ENCODE data around the gene FYTTD1.

Gene FYTTD1

GRCh38 chr3:197794115-197794514 is 44.4 kb downstream of the FYTTD1 start:
- no peak for DNase-seq

DNA sequence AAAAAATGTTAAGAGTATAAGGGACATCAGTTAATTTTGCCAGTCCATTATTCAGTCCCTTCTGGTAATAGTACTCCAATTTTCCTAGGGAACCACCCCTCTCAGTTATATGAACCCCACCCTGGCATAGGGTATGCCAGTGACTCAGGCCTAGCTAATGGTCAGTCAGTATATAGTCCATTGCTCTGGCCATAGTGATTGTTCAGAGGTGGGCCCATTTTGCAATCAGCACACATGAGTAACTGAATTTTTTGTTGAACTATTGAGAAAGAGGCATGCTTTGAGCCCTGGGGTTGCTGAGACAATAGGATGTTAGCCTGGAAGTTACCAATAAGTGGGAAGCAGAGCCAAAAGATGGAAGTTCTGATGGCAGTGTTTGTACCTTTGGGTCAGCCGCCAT is 45.5 kb downstream of the FYTTD1 start:
- no peak for DNase-seq

DNA sequence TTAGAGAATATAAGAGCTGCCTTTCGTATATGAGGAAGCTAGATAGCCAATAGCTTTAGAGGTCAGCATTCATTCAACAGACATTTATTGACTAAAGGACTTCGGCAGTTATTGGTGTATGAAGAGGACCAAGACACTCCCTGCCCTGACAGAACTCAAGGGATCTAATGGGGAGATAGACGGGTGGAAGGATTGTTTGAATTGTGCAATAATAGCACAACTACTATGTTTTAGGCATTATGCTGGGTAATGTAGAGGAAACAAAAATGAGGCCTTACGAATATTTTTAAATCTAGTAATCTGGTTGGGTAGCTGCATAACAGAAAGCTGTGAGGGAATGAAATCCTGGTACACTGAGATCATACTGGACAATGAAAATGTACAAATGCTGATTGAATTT is 46.4 kb downstream of the FYTTD1 start:
- DNase-seq, result no peak

DNA sequence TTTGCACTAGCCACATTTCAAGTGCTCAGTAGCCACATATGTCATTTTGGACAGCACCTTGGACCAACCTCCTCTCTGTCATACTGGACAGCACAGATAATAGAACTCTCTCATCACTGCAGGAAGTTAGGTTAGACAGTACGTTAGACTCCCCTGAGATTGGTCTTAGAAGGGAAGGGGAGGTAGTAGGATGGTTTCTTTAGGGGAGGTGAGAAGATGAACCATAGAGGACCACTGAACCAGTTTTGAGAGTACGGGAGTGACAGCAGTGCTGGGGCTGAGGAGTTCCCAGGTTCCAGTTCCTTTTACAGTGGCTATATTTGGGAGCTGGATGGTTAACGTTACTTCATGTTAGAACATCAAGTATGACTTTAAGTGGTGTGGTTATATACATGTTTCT is 49.2 kb downstream of the FYTTD1 start:
- DNase-seq, result no peak

DNA sequence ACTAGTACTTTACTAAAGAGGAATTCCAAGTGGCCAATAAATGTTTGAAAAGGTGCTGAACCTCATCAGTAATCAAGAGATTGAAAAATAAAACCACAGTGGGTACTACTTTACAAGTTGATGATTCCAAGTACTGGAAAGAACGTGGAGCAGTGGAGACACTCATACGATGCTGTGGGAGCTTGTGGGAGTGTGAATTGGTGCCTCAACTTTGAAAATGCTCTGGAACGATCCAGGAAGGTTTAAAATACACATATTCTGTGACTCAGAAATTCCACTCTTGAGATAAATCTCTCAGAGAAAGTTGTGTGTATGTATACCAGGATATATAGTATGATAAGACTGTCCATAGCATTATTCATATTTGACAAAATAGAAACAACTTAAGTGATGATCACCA is 50.7 kb downstream of the FYTTD1 start:
- no peak for DNase-seq

DNA sequence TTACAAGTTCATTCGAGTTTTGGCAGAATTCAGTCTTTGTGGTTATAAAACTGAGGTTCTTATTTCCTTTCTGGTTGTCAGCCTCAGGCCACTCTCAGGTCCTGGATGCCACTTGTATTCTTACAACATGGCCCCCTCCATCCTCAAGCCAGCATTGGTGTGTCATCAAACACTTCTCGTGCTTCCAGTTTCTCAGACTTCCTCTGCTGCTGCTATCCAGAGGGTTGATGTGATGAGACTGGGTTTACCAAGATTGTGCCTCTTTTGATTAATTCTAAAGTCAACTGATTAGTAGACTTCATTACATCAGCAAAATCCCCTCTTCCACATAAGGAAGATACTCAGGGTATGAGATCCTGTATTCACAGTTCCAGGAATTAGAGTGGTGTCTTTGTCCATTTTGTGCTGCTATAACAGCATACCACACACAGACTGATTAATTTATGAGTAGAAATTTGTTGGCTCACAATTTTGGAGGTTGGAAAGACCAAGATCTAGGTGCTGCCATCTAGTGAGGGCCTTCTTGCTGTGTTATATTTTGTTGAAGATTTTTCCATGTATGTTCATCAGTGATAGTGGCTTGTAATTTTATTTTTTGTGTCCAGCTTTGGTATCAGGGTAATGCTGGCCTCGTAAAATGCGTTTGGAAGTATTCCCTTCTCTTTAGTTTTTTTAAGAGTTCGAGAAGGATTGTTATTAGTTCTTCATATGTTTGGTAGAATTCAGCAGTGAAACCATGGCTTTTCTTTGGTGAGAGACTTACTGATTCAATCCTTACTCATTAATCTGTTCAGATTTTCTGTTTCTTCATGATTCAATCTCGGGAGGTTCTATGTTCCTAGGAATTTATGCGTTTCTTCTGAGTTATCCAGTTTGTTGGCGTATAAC is 52.5 kb downstream of the FYTTD1 start:
- no peak for DNase-seq

DNA sequence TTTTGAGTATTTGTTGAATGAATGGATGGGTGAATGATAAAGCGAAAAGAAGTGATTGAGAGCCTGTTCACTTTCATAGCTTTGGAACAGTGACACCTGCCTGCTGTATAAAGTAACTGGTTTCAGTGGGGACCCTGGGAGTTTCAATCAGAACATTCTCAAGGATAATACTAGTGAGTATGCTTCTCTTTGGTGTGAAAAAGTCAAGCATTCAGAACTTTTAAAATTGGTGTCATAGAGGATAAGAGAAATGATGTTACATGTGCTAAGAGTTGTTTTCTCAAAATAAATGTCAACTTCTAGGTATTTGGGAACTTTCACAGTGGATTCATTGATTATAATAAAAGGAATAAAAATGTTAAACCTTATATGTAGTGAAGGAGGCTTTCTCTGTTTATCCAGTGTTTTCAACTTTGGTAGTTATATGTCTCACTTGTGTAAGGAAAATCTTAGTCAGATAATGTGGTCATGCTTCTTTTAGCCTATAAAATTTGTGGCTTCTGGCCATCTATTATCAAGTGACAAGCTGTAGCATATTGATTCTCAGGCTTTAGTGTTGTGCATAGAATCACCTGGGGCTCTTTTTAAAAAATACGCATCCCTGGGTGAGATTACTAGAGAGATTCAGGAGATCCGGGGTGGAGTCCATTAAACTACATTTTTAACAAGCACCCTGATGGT is 53.2 kb downstream of the FYTTD1 start:
- no peak for DNase-seq

- no peak for DNase-seq
Measured at GRCh38 chr3:197804511-197804910, 54.8 kb downstream of the FYTTD1 start.

- DNase-seq, result no peak
Measured at GRCh38 chr3:197807969-197808587, 58.4 kb downstream of the FYTTD1 start.

DNA sequence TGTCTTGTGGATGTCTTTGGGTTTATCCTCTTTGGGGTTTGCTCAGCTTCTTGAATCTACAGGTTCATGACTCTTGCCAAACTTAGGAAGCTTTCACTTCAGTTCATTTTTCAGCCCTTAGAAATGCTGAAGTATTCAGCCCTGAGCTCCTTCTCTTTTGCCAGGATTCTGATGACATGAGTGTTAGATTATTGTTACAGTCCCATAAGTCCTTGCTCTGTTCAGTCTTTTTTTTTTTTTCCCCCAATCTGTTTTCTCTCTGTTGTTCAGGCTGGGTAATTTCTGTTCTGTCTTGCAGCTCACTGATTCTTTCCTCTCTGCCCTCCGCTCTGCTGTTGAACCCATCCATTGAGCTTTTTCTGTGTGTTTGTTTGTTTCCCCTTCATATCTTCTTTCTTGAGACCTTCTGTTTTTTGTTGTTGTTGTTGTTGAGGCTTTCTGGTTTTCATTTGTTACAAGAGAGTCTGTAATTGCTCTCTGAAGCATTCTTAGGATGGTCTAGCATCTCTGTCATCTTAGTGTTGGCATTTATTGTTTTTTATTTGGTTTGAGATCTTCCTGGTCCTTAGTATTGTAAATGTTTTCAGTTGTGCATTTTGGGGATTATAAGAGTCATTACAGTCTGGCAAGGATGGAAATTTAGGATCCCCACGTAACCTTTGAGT is 59.8 kb downstream of the FYTTD1 start:
- DNase-seq, result no peak

- DNase-seq, result no peak
Measured at GRCh38 chr3:197810901-197811300, 61.2 kb downstream of the FYTTD1 start.

GRCh38 chr3:197811343-197811742 is 61.7 kb downstream of the FYTTD1 start:
- DNase-seq, result peak; percentile 62

- DNase-seq, result no peak
Measured at GRCh38 chr3:197814372-197814771, 64.7 kb downstream of the FYTTD1 start.

DNA sequence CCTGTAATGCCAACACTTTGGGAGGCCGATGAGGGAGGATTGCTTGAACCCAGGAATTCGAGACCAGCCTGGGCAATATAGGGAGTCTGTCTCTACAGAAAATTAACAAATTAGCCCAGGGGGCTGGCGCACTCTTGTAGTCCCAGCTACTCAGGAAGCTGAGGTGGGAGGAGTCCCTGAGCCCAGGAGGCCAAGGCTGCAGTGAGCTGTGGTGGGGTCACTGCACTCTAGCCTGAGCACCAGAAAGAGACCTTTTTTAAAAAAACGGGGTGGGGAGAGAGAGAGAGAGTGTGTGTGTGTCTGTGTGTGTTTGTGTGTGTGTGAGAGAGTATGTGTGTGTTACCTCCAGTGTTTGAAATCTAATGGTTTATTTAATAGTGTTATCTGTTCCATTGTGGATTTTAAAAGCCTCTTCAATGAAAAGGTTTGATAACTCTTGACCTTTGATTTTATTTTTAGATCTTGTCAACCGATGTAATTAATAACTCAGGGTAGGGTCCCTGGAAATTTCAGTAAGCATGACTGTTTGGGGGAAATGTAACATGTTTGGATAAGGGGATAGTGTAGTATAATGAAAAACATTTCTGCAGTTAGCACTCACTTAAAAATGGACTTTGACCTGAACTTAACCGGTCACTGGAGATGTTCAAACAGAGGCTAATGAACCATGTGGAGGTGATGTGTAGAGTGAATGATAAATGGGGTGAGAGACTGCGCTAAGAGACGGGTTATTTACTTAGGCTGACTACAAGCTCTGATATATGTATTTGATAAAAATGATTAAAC is 71.1 kb downstream of the FYTTD1 start:
- no peak for DNase-seq

GRCh38 chr3:197829397-197830045 is 79.8 kb downstream of the FYTTD1 start:
- no peak for DNase-seq

- DNase-seq, result no peak
Measured at GRCh38 chr3:197830308-197830966, 80.8 kb downstream of the FYTTD1 start.

DNA sequence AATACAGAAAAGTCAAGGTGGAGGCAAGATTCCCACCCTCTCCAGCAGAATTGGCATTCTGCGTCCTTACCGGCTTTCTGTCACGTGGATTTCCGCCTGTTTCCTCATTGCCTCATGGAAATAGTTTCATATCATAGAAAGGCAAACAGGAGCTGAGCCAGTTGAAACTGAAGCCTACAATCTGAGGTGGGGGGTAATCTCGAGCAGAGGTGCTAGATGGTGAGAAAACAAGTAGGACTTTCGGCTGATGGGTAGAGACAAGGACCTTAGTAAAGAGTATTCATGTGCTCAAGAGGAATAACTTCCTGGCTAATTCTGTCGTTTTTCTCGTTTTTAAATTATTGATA is 81.3 kb downstream of the FYTTD1 start:
- no peak for DNase-seq

DNA sequence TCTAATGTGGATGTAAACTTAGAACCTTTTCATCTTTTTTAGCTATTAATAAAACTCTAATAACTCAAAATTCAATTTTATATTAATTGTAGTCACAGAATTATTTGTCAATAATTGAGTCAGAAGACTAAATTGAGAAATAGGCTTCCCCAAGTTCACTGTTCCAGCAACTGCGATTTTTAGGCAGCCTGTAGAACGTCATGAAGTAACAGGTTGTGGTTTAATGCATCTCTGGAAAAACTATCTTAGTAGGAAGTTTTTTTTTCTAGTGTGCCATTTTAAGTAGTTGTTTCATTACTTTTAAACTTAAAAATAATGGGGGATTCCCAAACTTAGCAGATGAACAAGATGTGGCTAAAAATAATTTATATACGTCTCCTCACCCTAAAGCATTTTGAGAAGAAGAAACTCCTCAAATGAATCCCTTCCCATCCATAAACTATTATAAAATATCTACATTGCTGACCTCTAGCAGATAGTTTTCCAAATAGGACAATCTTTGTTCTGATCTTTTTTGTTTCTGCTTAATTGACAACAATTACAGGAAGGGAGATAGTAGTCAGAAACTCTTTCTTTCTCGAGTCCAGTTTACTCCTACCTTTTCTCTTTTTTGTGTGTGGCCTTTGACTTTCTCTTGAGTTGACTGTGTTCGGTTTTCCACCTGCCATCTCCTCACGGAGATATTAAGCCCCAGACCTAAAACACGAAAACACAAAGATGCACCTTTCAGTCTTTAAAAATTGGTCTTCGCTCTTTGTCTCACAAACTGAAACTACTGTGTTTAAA is 84.4 kb downstream of the FYTTD1 start:
- DNase-seq, result no peak

- DNase-seq, result no peak
Measured at GRCh38 chr3:197835509-197835908, 85.8 kb downstream of the FYTTD1 start.

GRCh38 chr3:197836244-197836643 is 86.6 kb downstream of the FYTTD1 start:
- no peak for DNase-seq

Data from right hindlimb (tissue), 1 donor.